Liver (tissue), 9 donors: ENCODE results near the gene PITPNM1. TPM values are rescaled to one million over a fixed set of nuclear protein-coding genes. Genes with fewer than 3 reads are reported as not detected.

Source experiments
- DNase-seq: peaks from one replicate; pipeline ENCODE4 v3.0.0-alpha.2; 2017; ENCODE audit warnings: low spot score
- H3K27ac ChIP-seq, 2 donors: one replicate each; pipeline ENCODE4 v1.7.0; 2013; ENCODE audit warnings: inconsistent platforms in 2 of 2, low read length in 2 of 2, control low read depth in 1 of 2, low read depth in 1 of 2, mild to moderate bottlenecking in 1 of 2
- H3K27me3 ChIP-seq, 4 donors: one replicate each; pipeline versions ENCODE4 v1.6.1 to v1.7.0; 2013; ENCODE audit warnings: low read length in 3 of 4, inconsistent platforms in 1 of 4, mild to moderate bottlenecking in 1 of 4, moderate library complexity in 1 of 4; ENCODE audit not compliant: control insufficient read depth in 4 of 4, insufficient read depth in 4 of 4
- H3K36me3 ChIP-seq, 4 donors: one replicate each; pipeline versions ENCODE4 v1.6.1 to v1.7.0; 2013; ENCODE audit warnings: low read length in 3 of 4, mild to moderate bottlenecking in 3 of 4, low read depth in 1 of 4, moderate library complexity in 1 of 4; ENCODE audit not compliant: control insufficient read depth in 4 of 4, insufficient read depth in 3 of 4
- H3K4me1 ChIP-seq, 4 donors: one replicate each; pipeline versions ENCODE4 v1.6.1 to v1.7.0; 2013; ENCODE audit warnings: low read length in 3 of 4, mild to moderate bottlenecking in 3 of 4, moderate library complexity in 1 of 4; ENCODE audit not compliant: control insufficient read depth in 4 of 4, insufficient read depth in 4 of 4
- H3K4me3 ChIP-seq, 3 donors: one replicate each; pipeline versions ENCODE4 v1.6.1 to v1.7.0; 2013; ENCODE audit warnings: low read length in 3 of 3, control low read depth in 1 of 3, low read depth in 1 of 3, mild to moderate bottlenecking in 1 of 3
- H3K9ac ChIP-seq, 2 donors: one replicate each; pipeline ENCODE4 v1.7.0; 2013; ENCODE audit warnings: low read length in 2 of 2, mild to moderate bottlenecking in 2 of 2, moderate library complexity in 2 of 2, control low read depth in 1 of 2, low read depth in 1 of 2
- H3K9me3 ChIP-seq, 4 donors: one replicate each; pipeline versions ENCODE4 v1.6.1 to v1.7.0; 2013; ENCODE audit warnings: low read length in 3 of 4; ENCODE audit not compliant: control insufficient read depth in 4 of 4
- ATF3 ChIP-seq: IDR thresholded peaks from 2 replicates; pipeline ENCODE4 v1.6.1; 2016; ENCODE audit warnings: antibody characterized with exemption
- EGR1 ChIP-seq, 2 donors: IDR thresholded peaks; 2 replicates each; pipeline ENCODE4 v1.6.1; 2016 to 2018; ENCODE audit warnings: antibody characterized with exemption in 2 of 2, low read depth in 2 of 2
- FOXA1 ChIP-seq: IDR thresholded peaks from 2 replicates; pipeline ENCODE4 v1.6.1; 2016; ENCODE audit warnings: antibody characterized with exemption
- FOXA2 ChIP-seq: IDR thresholded peaks from 2 replicates; pipeline ENCODE4 v1.6.1; 2016; ENCODE audit warnings: antibody characterized with exemption
- GABPA ChIP-seq, 2 donors: IDR thresholded peaks in 1 of 2; conservative IDR thresholded peaks in 1 of 2; 2 replicates each; pipeline ENCODE4 v1.6.1; 2016; ENCODE audit warnings: antibody characterized with exemption in 2 of 2, mild to moderate bottlenecking in 1 of 2, moderate library complexity in 1 of 2
- HNF4A ChIP-seq, 2 donors: conservative IDR thresholded peaks; 2 replicates each; pipeline ENCODE4 v1.6.1; 2016; ENCODE audit warnings: antibody characterized with exemption in 2 of 2, mild to moderate bottlenecking in 2 of 2
- HNF4G ChIP-seq: IDR thresholded peaks from 2 replicates; pipeline ENCODE4 v1.6.1; 2016; ENCODE audit warnings: antibody characterized with exemption
- JUND ChIP-seq, 2 donors: IDR thresholded peaks; 2 replicates each; pipeline ENCODE4 v1.6.1; 2016; ENCODE audit warnings: antibody characterized with exemption in 2 of 2
- MAX ChIP-seq: IDR thresholded peaks from 2 replicates; pipeline ENCODE4 v1.6.1; 2016; ENCODE audit warnings: antibody characterized with exemption
- NR2F2 ChIP-seq: IDR thresholded peaks from 2 replicates; pipeline ENCODE4 v1.6.1; 2016; ENCODE audit warnings: antibody characterized with exemption
- RAD21 ChIP-seq, 2 donors: IDR thresholded peaks; 2 replicates each; pipeline ENCODE4 v1.6.1; 2016; ENCODE audit warnings: antibody characterized with exemption in 2 of 2, mild to moderate bottlenecking in 2 of 2
- REST ChIP-seq: IDR thresholded peaks from 2 replicates; pipeline ENCODE4 v1.6.1; 2016; ENCODE audit warnings: antibody characterized with exemption, mild to moderate bottlenecking
- RXRA ChIP-seq, 2 donors: IDR thresholded peaks; 2 replicates each; pipeline ENCODE4 v1.6.1; 2017 to 2018; ENCODE audit warnings: antibody characterized with exemption in 2 of 2, mild to moderate bottlenecking in 1 of 2
- SP1 ChIP-seq: IDR thresholded peaks from 2 replicates; pipeline ENCODE4 v1.6.1; 2018; ENCODE audit warnings: antibody characterized with exemption, mild to moderate bottlenecking
- TAF1 ChIP-seq: conservative IDR thresholded peaks from 2 replicates; pipeline ENCODE4 v1.6.1; 2016; ENCODE audit warnings: antibody characterized with exemption, mild to moderate bottlenecking
- YY1 ChIP-seq: IDR thresholded peaks from 2 replicates; pipeline ENCODE4 v1.6.1; 2016; ENCODE audit warnings: antibody characterized with exemption, mild to moderate bottlenecking
- WGBS: extraction: QIAGEN DNeasy Blood & Tissue Kit; methylation state at CpG from one replicate; pipeline ENCODE4 v1.1.7; 2013; 5-methylcytosine and 5-hydroxymethylcytosine counted together
- polyA plus RNA-seq, 2 donors: library from polyadenylated mRNA; stranded (reverse) in 1 of 2; unstranded in 1 of 2; fragments of 200-250 nt in 1 of 2; fragments of >200 nt in 1 of 2; fragmentation: Nextera tagmentation in 1 of 2; extraction: Ambion mirVana in 1 of 2; gene quantifications; one replicate each; pipeline versions ENCODE4 v1.2.1 to v1.2.3, GENCODE V29; 2013 to 2015
- total RNA-seq, 2 donors: library from RNA; depleted of rRNA; stranded (reverse); fragments of >200 nt; gene quantifications; one replicate each; pipeline ENCODE4 v1.2.3, GENCODE V29; 2014
- TF ChIP-seq, protein P1 (sequence below): IDR thresholded peaks from 2 replicates; pipeline ENCODE4 v1.6.1; 2016; ENCODE audit warnings: antibody characterized with exemption
- TF ChIP-seq, protein P2 (sequence below): fragments of 150-350 bp; IDR thresholded peaks from 2 replicates; pipeline ENCODE4 v1.5.1; 2017; ENCODE audit warnings: improper control_type of control experiment, low read depth, low read length; ENCODE audit not compliant: missing input control
- donor health status: healthy.
- donor health status: healthy.
- donor health status: healthy.
- donor health status: healthy.
- donor health status: healthy.

Gene PITPNM1
- total and polyA plus RNA-seq, 4 donors = 1.3 to 9.3 (median 5.1) TPM

GRCh38 chr11:67502328-67502979 lies 2.7 kb downstream of the PITPNM1 start:
- DNase-seq = no peak
- Histone ChIP-seq H3K9ac (no peak overlapping the region), H3K27ac (no peak overlapping the region), H3K4me1 (peaks cover 8 to 35% (median 19%) of the 10 kb centered on the region in 4 donors), H3K36me3 (peaks cover 0 to 2% (median 1%) of the 10 kb centered on the region in 4 donors), H3K4me3 (no peak overlapping the region), H3K27me3 (no peaks in the 10 kb centered on the region), H3K9me3 (no peaks in the 10 kb centered on the region)
- no peak for TF ChIP-seq YY1
- TF ChIP-seq, protein P1, sequence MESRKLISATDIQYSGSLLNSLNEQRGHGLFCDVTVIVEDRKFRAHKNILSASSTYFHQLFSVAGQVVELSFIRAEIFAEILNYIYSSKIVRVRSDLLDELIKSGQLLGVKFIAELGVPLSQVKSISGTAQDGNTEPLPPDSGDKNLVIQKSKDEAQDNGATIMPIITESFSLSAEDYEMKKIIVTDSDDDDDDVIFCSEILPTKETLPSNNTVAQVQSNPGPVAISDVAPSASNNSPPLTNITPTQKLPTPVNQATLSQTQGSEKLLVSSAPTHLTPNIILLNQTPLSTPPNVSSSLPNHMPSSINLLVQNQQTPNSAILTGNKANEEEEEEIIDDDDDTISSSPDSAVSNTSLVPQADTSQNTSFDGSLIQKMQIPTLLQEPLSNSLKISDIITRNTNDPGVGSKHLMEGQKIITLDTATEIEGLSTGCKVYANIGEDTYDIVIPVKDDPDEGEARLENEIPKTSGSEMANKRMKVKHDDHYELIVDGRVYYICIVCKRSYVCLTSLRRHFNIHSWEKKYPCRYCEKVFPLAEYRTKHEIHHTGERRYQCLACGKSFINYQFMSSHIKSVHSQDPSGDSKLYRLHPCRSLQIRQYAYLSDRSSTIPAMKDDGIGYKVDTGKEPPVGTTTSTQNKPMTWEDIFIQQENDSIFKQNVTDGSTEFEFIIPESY = no peak
- TF ChIP-seq FOXA2 = no peak
- 97% methylated on average over 18 of the region's 18 CpGs for WGBS

GRCh38 chr11:67501854-67502253 lies 3.3 kb downstream of the PITPNM1 start:
- DNase-seq = no peak
- Histone ChIP-seq H3K9ac (no peak overlapping the region), H3K4me3 (no peak overlapping the region), H3K9me3 (no peaks in the 10 kb centered on the region), H3K36me3 (peaks cover 0 to 2% (median 1%) of the 10 kb centered on the region in 4 donors), H3K27ac (no peak overlapping the region), H3K27me3 (no peaks in the 10 kb centered on the region), H3K4me1 (peaks cover 8 to 29% (median 14%) of the 10 kb centered on the region in 4 donors)
- WGBS = 98% methylated on average over 18 of the region's 18 CpGs
- TF ChIP-seq SP1 (no peak), ATF3 (no peak), JUND (IDR thresholded peaks at IDR 0.05) (no peak), HNF4A (conservative IDR thresholded peaks at IDR 0.05) (no peak), FOXA2 (no peak), RAD21 (IDR thresholded peaks at IDR 0.05) (no peak), YY1 (no peak), FOXA1 (no peak), MAX (no peak), TAF1 (no peak), RXRA (IDR thresholded peaks at IDR 0.05) (no peak), GABPA (IDR thresholded peaks at IDR 0.05 in 1 of 2, conservative IDR thresholded peaks at IDR 0.05 in 1 of 2) (no peak), EGR1 (IDR thresholded peaks at IDR 0.05; ENCODE audit: low read depth in 2 of 2) (no peak), HNF4G (no peak), NR2F2 (no peak), REST (no peak)
- TF ChIP-seq, protein P2, sequence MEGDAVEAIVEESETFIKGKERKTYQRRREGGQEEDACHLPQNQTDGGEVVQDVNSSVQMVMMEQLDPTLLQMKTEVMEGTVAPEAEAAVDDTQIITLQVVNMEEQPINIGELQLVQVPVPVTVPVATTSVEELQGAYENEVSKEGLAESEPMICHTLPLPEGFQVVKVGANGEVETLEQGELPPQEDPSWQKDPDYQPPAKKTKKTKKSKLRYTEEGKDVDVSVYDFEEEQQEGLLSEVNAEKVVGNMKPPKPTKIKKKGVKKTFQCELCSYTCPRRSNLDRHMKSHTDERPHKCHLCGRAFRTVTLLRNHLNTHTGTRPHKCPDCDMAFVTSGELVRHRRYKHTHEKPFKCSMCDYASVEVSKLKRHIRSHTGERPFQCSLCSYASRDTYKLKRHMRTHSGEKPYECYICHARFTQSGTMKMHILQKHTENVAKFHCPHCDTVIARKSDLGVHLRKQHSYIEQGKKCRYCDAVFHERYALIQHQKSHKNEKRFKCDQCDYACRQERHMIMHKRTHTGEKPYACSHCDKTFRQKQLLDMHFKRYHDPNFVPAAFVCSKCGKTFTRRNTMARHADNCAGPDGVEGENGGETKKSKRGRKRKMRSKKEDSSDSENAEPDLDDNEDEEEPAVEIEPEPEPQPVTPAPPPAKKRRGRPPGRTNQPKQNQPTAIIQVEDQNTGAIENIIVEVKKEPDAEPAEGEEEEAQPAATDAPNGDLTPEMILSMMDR = no peak
- TF ChIP-seq, protein P1 = no peak
